GM18508 (cell line): ENCODE data around the gene CCDC122.

Experiments
- ATAC-seq: cut with Tn5 transposase; IDR thresholded peaks from one replicate; pipeline ENCODE4 v1.9.1; 2021; ENCODE audit warnings: moderate number of reproducible peaks; ENCODE audit not compliant: insufficient read depth, unreplicated experiment

CCDC122 gene

DNA sequence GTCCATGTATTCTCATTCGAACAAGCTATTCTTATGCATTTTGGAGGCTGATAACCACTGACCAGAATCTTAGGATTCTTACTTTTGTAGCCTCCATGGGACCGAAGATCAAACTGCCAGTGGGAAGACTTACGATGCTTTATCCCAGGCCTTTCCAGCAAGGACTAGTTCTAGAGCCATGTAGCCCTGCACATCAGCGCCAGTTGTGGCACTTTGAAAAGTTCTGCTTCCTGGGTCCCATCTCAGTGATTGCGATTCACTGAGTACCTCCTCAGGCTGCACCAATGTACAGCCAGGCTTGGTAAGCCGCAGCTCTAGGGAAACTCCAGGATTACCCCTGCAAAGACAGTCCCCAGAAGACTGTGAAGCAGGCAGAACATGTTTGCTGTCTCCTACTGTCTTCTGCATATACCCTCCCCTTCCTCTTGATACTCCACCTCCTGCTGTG is 73.8 kb downstream of the CCDC122 start:
- ATAC-seq = no peak

DNA sequence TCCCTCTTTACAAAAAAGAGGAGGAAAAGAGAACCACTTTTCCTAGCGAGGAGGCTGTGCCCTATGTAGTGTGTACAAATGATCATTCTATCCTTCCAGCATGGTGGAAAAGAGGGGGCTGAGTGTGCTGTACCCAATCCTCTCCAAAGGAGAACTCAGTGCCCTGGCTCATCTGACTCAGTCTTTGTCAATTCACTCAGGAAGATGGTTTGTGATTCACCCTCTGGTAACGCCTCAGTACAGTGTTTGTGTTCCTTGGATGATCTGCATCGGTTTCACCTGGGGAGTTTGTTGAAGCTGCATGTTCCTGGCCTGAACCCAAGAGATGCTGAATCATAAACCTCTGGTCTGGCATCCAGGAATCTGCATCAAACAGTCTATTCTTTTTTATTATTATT is 74.5 kb downstream of the CCDC122 start:
- no peak for ATAC-seq

DNA sequence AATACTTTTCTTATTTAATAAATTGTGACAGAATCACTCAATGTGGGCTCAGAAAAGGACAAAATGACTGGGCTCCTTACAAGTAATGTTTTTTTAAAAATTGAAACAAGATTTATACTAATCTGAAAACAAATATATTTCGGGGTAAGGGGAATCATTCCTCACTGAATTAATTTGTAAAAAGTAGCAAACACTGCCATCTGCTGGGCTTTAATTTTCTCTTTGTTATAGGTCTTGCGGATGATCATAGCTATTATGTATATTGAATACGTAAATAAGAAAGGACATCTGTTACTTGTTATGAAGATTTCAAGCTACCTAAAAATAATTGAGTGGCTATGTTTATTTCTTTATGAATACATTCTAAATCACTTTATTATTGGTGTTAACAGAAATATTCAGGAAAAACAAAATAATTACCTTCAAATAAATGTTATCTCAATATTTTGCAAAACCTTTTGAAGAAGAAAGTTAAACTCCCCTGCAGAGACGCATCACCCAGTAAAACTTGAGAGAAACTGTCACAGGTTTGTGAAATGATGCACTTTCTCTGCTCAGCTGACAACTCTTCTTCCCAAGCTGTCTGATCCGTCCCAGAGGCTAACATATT is 75.0 kb downstream of the CCDC122 start:
- no peak for ATAC-seq

DNA sequence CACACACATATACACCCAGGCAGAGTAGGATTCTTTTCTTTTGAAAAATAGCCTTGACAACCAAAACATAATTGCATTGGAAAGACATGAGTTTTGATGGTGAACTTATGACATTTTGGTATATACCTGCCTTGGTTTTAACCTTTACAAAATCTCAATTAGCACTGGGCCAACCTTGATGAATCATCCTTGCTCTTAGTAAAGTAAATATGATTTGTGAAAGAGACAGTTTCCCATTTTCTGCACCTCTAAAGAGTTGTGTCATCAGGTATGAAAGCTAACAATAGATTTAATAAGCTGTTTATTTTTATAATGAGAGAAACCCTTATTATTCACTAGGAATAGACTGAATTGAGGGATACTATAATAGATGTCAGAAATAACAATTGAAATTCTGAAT is 77.0 kb downstream of the CCDC122 start:
- ATAC-seq = no peak

DNA sequence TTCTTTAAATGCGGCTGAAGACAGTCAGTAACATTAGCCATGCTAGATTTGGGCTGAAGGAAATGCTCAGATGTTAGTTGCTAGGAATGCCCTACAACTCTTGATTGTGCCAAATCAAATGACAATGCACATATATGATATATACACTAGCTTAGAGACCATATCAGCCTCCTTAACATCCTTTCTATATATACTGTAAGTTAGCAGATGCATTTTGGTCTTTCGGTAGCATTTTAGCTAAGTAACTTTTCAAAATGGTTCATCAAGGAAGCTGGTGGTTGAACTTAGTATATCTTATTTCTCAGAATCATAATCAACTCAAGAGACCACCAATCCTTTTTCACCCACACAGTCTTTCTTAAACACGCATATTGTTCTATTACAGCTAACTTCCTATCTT is 78.7 kb downstream of the CCDC122 start:
- ATAC-seq = no peak

DNA sequence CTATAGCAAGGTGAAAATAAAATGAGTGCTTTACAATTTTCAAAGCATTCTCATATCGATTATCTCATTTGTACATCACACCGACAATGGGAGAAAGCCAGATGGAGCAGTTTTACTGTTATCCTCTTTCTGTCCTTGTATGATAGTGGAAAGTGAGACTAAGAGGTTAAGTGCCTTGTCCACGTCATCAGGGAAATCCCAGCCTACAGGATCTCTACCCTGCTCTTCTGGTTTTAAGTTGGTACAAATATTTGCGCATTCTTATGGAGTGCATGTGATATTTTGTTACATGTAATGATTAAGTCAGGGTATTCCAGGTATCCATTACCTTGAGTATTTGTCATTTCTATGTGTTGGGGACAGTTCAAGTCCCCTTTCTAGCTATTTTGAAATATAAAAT is 80.3 kb downstream of the CCDC122 start:
- no peak for ATAC-seq

DNA sequence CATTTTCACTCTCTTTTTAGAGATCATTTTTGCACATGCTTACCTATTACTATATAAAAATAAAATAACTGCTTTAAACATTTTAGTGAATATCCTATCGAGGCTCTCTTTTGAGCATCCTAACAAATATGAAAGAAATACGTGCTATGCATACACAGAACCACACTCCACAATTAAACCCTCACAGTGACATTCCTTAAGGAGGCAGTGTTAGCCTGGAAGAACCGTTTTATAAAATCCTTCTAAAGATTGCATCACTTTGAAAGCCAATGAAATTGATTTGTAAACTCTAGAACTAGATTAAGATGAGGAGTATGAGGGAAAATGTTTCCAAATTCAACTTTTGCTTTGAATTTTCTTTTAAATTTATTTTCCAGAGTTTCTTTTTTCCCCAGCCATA is 81.7 kb downstream of the CCDC122 start:
- no peak for ATAC-seq

DNA sequence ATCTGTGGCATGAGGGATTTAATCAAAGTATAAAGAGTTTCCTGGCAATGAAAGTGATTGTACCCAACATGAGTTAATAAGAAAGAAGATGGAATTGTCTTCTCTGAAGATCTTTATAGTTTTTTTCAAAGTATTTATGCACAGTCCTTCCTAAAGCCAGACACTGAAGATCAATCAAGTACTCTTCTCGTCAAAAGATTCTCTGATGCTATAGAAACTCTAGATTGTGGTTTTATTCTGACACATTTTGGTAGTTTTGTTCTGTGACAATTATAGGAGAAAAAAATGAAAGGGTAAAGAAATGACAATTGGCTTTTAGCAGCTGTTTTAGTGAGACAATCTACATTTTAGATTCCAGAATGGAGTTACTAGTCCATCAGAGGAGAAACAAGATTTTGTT is 82.4 kb downstream of the CCDC122 start:
- ATAC-seq = no peak

DNA sequence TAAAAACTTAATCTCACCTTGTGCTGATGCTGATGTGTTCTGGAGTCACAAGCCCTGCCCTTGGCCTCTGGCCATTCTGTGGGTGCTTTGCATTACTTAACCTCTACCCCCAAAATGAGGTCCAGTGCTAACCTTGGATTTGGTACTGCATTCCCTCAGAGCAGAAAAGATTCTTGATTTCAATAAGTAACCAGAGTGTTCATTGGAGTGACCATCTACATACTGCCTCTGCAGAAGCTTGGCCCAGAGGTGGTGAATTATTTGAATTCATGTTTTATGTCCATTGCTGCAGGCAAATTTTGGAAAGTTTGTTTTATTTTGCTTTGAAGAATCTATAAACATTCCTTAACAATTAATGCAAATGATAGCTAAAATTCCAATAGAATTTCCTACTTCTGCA is 85.1 kb downstream of the CCDC122 start:
- no peak for ATAC-seq

DNA sequence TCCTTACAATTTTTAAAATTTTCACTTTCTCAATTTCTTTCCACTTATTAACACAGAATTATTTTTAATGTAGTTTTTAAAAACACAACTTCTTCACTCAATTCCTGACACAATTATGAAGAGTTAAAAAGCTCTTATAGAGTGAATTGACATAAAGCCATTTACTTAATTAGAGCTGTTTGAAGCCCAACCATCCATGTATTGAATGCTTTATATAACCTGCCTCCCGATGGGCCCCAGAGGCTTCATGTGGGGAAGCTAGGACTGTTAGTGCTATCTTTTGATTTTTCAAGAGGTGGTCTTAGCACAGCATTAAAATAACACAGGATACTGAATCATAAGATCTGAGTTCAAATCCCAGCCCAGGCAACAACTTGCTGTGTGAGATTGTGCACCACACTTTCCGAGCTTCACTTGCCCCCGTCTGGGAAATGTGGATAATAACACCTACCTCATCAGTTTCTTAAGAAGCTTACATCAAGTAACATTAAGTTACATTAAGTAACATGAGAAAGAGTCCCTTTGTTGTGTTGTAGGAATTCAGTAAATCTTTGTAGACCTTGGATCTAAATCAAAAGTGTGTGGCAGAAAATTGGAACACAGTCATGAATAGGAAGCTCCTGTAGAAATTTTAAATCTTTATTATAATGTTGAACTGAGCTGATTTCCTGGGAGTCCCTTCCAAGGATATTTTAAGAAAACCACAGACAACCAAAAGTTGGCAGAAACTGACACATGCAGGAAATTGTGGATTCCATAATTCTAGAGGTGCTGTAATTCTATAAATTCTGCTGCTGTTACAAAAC is 87.3 kb downstream of the CCDC122 start:
- no peak for ATAC-seq

DNA sequence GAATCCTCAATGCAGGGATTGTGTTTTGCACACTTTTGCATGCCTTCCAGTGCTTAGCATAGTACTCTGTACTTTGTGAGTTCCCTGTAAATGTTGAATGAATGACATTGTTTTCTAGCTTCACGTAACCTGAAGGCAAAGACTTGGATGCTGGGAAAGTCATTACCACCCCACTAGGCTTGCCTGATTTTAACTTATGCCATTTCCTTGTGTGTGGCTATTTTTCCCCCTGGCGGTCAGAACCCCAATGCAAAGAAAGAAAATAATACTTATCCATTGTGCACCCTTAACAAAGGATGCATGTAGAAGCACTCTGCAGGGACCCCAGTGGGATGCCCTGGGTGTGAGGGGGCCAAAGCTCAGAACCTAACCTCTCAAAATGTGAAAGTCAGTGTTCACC is 91.5 kb downstream of the CCDC122 start:
- no peak for ATAC-seq

DNA sequence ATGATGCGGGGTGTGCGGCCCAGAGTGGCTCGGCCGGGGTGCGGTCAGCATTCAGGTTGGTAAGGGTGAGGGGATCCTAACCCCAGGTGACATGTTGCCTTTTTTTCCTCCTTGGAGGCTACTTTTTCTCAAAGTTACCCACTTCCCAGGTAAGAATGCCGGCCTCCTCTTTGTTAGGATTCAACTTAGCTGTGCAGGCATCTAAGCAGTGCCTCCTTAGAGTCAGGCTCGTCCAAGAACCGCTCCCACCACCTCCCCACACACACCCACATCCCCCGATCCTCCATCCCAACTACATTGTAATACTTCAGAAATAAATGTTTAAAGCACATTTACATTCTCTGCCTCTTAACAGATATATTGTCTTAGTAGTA is 92.0 kb downstream of the CCDC122 start:
- ATAC-seq = no peak

DNA sequence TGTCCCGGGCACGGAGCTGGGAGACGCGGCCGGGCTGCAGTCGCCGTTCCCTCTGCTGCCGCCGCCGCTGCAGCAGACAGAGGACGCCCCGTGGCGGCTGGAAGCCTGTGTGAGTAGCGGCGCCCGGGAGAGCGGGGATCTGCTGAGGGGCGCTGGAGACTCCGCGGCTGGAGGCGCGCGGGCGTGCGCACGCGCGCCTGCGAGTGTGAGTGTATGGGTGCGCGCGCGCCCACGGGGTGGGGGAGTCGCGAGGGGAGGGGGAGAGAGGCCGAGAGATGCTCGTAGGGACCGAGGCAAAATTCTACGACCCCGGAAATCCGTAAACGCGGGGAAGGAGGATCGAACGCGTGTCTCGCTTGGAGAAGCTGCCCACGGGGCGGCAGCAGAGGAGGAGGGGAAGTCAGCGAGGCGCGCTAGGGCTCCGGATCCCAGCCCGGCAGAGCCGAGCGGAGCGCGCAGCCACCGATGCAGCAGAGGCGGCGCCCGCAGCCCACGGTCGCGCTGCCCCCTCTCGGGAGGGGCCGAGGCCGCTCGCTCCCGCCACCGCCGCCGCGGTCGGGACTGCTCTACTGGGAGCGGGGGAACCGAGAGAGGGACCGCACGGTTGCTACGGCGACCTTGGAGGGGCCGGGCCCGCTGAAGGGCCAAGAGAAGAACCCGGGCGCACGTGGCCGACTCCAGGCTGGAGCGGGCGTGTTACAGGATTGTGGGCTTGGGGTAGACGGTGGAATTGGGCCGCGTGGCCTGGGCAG is 92.6 kb downstream of the CCDC122 start, which contains the start of gene ENOX1:
TSS of gene ENOX1 (minus strand) at position 207 of the 752 bp plus-strand sequence.
- no peak for ATAC-seq

DNA sequence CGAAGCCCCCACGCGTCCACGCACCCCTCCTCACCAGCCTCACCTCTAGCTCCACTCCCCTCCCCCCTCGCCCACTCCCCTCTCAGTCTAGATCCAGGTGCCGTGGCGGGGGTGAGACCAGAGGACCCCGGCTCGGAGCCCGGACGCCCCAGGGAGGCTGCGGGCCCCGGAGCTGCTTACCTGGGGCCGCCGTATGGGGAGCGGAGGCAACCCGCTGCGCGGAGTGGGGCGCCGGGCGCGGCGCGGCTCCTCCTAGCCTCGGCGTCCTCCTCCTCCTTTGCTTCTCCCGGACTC is 93.1 kb downstream of the CCDC122 start:
- no peak for ATAC-seq
